Liver (tissue), 3 donors: Measurements from ENCODE around the gene MRPL47.

ENCODE experiments used
- CTCF ChIP-seq: fragments of 150-350 bp; IDR thresholded peaks from 2 replicates; pipeline ENCODE4 v1.5.1; 2017; ENCODE audit warnings: improper control_type of control experiment, low read depth, low read length; ENCODE audit not compliant: missing input control
- EGR1 ChIP-seq, 2 donors: IDR thresholded peaks; 2 replicates each; pipeline ENCODE4 v1.6.1; 2016 to 2018; ENCODE audit warnings: antibody characterized with exemption in 2 of 2, low read depth in 2 of 2
- FOXA1 ChIP-seq: IDR thresholded peaks from 2 replicates; pipeline ENCODE4 v1.6.1; 2016; ENCODE audit warnings: antibody characterized with exemption
- GABPA ChIP-seq, 2 donors: IDR thresholded peaks in 1 of 2; conservative IDR thresholded peaks in 1 of 2; 2 replicates each; pipeline ENCODE4 v1.6.1; 2016; ENCODE audit warnings: antibody characterized with exemption in 2 of 2, mild to moderate bottlenecking in 1 of 2, moderate library complexity in 1 of 2
- JUND ChIP-seq, 2 donors: IDR thresholded peaks; 2 replicates each; pipeline ENCODE4 v1.6.1; 2016; ENCODE audit warnings: antibody characterized with exemption in 2 of 2
- RAD21 ChIP-seq, 2 donors: IDR thresholded peaks; 2 replicates each; pipeline ENCODE4 v1.6.1; 2016; ENCODE audit warnings: antibody characterized with exemption in 2 of 2, mild to moderate bottlenecking in 2 of 2
- RXRA ChIP-seq, 2 donors: IDR thresholded peaks; 2 replicates each; pipeline ENCODE4 v1.6.1; 2017 to 2018; ENCODE audit warnings: antibody characterized with exemption in 2 of 2, mild to moderate bottlenecking in 1 of 2
- SP1 ChIP-seq: IDR thresholded peaks from 2 replicates; pipeline ENCODE4 v1.6.1; 2018; ENCODE audit warnings: antibody characterized with exemption, mild to moderate bottlenecking
- TAF1 ChIP-seq: conservative IDR thresholded peaks from 2 replicates; pipeline ENCODE4 v1.6.1; 2016; ENCODE audit warnings: antibody characterized with exemption, mild to moderate bottlenecking
- YY1 ChIP-seq: IDR thresholded peaks from 2 replicates; pipeline ENCODE4 v1.6.1; 2016; ENCODE audit warnings: antibody characterized with exemption, mild to moderate bottlenecking
- TF ChIP-seq, protein P1 (sequence below): IDR thresholded peaks from 2 replicates; pipeline ENCODE4 v1.6.1; 2016; ENCODE audit warnings: antibody characterized with exemption, mild to moderate bottlenecking
- TF ChIP-seq, protein P2 (sequence below): IDR thresholded peaks from 2 replicates; pipeline ENCODE4 v1.6.1; 2016; ENCODE audit warnings: antibody characterized with exemption
- TF ChIP-seq, protein P3 (sequence below): IDR thresholded peaks from 2 replicates; pipeline ENCODE4 v1.6.1; 2016; ENCODE audit warnings: antibody characterized with exemption
- TF ChIP-seq, protein P4 (sequence below): IDR thresholded peaks from 2 replicates; pipeline ENCODE4 v1.6.1; 2016; ENCODE audit warnings: antibody characterized with exemption
- donor health status: healthy.
- donor health status: healthy.

DNA sequence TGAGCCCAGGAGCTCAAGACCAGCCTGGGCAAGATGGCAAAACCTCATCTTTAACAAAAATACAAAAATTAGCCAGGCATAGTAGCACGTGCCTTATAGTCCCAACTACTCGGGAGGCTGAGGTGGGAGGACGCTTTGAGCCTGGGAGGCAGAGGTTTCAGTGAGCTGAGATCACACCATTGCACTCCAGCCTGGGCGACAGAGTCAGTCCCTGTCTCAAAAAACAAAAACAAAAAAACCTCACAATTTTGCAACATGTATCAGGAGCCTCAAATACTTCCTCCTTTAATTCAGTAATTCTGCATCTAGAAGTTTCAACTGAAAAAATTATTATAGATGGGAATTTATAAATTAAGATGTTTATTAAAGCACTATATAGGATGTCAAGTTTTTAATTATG, 1.1 kb downstream of the MRPL47 start:
- TF ChIP-seq CTCF = no peak
- TF ChIP-seq EGR1 (IDR thresholded peaks at IDR 0.05; ENCODE audit: low read depth in 2 of 2) = no peak
- TF ChIP-seq, protein P1, sequence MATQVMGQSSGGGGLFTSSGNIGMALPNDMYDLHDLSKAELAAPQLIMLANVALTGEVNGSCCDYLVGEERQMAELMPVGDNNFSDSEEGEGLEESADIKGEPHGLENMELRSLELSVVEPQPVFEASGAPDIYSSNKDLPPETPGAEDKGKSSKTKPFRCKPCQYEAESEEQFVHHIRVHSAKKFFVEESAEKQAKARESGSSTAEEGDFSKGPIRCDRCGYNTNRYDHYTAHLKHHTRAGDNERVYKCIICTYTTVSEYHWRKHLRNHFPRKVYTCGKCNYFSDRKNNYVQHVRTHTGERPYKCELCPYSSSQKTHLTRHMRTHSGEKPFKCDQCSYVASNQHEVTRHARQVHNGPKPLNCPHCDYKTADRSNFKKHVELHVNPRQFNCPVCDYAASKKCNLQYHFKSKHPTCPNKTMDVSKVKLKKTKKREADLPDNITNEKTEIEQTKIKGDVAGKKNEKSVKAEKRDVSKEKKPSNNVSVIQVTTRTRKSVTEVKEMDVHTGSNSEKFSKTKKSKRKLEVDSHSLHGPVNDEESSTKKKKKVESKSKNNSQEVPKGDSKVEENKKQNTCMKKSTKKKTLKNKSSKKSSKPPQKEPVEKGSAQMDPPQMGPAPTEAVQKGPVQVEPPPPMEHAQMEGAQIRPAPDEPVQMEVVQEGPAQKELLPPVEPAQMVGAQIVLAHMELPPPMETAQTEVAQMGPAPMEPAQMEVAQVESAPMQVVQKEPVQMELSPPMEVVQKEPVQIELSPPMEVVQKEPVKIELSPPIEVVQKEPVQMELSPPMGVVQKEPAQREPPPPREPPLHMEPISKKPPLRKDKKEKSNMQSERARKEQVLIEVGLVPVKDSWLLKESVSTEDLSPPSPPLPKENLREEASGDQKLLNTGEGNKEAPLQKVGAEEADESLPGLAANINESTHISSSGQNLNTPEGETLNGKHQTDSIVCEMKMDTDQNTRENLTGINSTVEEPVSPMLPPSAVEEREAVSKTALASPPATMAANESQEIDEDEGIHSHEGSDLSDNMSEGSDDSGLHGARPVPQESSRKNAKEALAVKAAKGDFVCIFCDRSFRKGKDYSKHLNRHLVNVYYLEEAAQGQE = no peak
- no peak for TF ChIP-seq YY1
- no peak for TF ChIP-seq RXRA (IDR thresholded peaks at IDR 0.05)
- TF ChIP-seq, protein P2, sequence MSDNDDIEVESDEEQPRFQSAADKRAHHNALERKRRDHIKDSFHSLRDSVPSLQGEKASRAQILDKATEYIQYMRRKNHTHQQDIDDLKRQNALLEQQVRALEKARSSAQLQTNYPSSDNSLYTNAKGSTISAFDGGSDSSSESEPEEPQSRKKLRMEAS = no peak
- TF ChIP-seq GABPA (IDR thresholded peaks at IDR 0.05 in 1 of 2, conservative IDR thresholded peaks at IDR 0.05 in 1 of 2) = no peak
- TF ChIP-seq RAD21 (IDR thresholded peaks at IDR 0.05) = no peak
- no peak for TF ChIP-seq SP1
- TF ChIP-seq, protein P3, sequence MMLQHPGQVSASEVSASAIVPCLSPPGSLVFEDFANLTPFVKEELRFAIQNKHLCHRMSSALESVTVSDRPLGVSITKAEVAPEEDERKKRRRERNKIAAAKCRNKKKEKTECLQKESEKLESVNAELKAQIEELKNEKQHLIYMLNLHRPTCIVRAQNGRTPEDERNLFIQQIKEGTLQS = no peak
- no peak for TF ChIP-seq TAF1
- no peak for TF ChIP-seq JUND (IDR thresholded peaks at IDR 0.05)
- TF ChIP-seq, protein P4, sequence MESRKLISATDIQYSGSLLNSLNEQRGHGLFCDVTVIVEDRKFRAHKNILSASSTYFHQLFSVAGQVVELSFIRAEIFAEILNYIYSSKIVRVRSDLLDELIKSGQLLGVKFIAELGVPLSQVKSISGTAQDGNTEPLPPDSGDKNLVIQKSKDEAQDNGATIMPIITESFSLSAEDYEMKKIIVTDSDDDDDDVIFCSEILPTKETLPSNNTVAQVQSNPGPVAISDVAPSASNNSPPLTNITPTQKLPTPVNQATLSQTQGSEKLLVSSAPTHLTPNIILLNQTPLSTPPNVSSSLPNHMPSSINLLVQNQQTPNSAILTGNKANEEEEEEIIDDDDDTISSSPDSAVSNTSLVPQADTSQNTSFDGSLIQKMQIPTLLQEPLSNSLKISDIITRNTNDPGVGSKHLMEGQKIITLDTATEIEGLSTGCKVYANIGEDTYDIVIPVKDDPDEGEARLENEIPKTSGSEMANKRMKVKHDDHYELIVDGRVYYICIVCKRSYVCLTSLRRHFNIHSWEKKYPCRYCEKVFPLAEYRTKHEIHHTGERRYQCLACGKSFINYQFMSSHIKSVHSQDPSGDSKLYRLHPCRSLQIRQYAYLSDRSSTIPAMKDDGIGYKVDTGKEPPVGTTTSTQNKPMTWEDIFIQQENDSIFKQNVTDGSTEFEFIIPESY = no peak
- TF ChIP-seq FOXA1 = no peak
